SK-N-MC (cell line): Measurements from ENCODE around the gene TEP1.

Experiments
- DNase-seq: peaks from one replicate; pipeline ENCODE4 v3.0.0-alpha.2; 2011; ENCODE audit warnings: low read depth, low spot score
- H3K27ac ChIP-seq: fragments of 200-600 bp; sonication (generic); 2 replicates; pipeline ENCODE4 v1.5.1; 2016; ENCODE audit warnings: mixed run types
- H3K36me3 ChIP-seq: fragments of 200-600 bp; sonication (generic); 2 replicates; pipeline ENCODE4 v1.6.1; 2017; ENCODE audit warnings: antibody characterized with exemption, low read length, mixed read lengths; ENCODE audit not compliant: insufficient read depth
- H3K4me3 ChIP-seq: fragments of 200-600 bp; sonication (generic); 2 replicates; pipeline ENCODE4 v1.5.1; 2016
- H3K9ac ChIP-seq: fragments of 200-600 bp; sonication (generic); 2 replicates; pipeline ENCODE4 v1.8.0; 2017; ENCODE audit warnings: mixed run types, mixed read lengths; ENCODE audit not compliant: insufficient read length
- H3K9me3 ChIP-seq: fragments of 200-600 bp; sonication (generic); 2 replicates; pipeline ENCODE4 v1.6.1; 2017; ENCODE audit warnings: low read depth, mild to moderate bottlenecking, antibody characterized with exemption, low read length, moderate library complexity, mixed read lengths
- EZH2 ChIP-seq: fragments of 200-600 bp; sonication (generic); IDR thresholded peaks from one replicate; pipeline ENCODE4 v1.6.1; 2017; ENCODE audit warnings: antibody characterized with exemption
- FOXP2 ChIP-seq: optimal IDR thresholded peaks from 2 replicates; pipeline ENCODE3; 2011; ENCODE audit warnings: mild to moderate bottlenecking, moderate library complexity; ENCODE audit not compliant: insufficient read depth; ENCODE audit errors: extremely low read length, control extremely low read depth
- POLR2AphosphoS5 ChIP-seq: IDR thresholded peaks from 2 replicates; pipeline ENCODE4 v1.6.1; 2012; ENCODE audit warnings: mild to moderate bottlenecking, low read depth, low read length, borderline replicate concordance

The TEP1 gene

GRCh38 chr14:20412876-20413743 is at the start of gene TEP1:
TEP1 (minus strand) TSS chr14:20413501; CDS start chr14:20408439, 5,062 bp downstream.
- Histone ChIP-seq H3K36me3 (peaks cover under 1% of the 10 kb centered on the region; the same call in 1 of the 2 replicates), H3K4me3 (peak within 1 kb of the TSS; percentile 87), H3K9ac (peak within 1 kb of the TSS; percentile 79), H3K9me3 (no peaks in the 10 kb centered on the region), H3K27ac (peak within 1 kb of the TSS; percentile 19; the same call in 1 of the 2 replicates)
- DNase-seq, result no peak
- no peak for TF ChIP-seq FOXP2
- TF ChIP-seq POLR2AphosphoS5, result peak; percentile 86
- no peak for TF ChIP-seq EZH2

DNA sequence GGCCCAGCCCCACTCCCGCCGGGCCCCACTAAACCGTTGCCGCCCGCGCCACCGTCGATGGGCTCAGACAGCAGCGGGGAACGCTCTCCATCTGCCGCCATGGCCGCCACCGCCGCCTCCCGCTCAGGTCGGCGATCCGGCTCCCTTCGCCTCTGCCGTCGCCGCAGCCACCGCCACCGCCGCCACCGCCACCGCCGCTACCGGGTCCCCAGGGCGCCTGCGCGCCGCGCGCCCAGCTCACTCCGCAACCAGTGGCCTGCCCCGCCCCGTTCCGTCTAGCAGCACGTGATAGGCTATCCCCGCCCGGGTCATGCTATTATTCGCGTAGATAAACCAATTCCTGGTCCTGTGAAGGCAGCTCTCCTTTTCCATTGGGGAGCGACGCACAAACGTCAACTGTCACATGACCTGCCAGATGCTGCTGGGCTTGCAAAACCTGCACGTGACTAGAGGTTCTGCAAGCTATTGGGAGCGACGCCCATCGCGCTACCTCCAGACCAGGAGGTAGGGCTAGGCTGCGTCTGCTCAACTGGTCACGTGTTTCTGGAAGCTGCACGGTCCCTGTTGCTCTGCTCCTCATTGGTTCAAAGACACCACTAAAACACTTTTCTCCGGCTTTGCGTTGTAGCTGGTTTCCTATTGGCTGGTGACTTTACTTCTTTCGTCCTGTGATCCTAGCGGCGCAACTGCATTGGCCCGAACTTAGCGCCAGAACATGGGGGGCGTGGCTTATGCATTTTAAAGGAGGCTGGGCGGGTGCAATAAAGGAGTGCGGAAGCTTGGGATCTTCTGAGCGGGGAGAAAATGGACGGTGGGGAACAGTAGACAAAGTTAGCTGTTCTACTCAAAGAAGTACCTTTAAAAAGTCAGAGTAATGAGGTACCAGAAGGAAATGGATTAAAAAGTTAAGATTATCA is 48.2 kb upstream of the TEP1 start, which contains the start of gene PIP4P1:
Gene PIP4P1 (minus strand): TSS at position 210 of the 917 bp plus-strand sequence. CDS start 109 bp downstream, at position 101.
- DNase-seq, result peak; percentile 99
- Histone ChIP-seq H3K9me3 (no peaks in the 10 kb centered on the region), H3K27ac (peak within 1 kb of the TSS; percentile 88), H3K9ac (peak within 1 kb of the TSS; percentile 94), H3K36me3 (peaks cover 37% of the 10 kb centered on the region), H3K4me3 (peak within 1 kb of the TSS; percentile 86)
- TF ChIP-seq POLR2AphosphoS5 (peak; percentile 78), EZH2 (no peak), FOXP2 (peak; percentile 82)

DNA sequence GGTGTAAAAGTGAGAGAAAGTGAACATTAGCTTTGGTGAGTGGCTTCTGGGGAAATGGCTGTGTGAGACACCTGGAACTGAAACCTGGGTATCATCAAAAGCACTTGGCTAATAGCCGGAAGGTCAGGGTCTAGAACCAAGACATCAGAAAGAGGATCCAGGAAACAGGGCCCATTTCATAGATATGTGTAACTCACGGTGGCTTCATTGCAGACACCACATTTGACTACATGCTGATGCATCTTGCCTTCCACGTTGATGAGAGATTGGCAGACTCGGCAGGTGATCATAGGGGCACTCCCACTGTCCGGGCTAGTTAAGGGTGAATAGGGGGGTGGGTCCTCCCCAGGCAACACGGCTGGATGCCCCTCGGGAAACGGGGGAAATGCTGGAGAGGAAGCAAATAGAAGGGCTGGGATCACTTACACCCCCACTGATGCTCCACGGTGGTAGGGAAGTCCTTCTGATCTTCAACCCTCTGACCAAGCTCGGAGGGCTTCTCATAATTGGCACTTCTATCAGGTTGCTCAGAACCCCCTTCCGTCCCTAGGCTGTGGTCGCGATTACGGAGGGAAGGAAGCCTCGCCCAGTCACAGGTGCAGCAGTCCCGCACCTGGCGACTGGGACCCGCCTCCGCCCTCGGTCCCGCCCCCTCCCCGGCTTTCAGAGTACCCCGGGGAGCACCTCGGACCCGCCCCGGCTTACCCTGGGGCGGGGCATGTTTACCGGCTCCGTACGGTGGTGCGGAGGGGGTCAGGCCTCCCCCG is 47.3 kb upstream of the TEP1 start:
- Histone ChIP-seq H3K9me3 (no peaks in the 10 kb centered on the region), H3K27ac (peak overlapping the region; percentile 74), H3K9ac (peak overlapping the region; percentile 94), H3K36me3 (peaks cover 45% of the 10 kb centered on the region), H3K4me3 (peak overlapping the region; percentile 86)
- DNase-seq, result no peak
- TF ChIP-seq FOXP2, result no peak
- TF ChIP-seq EZH2, result no peak
- no peak for TF ChIP-seq POLR2AphosphoS5

GRCh38 chr14:20458031-20458789 is 44.9 kb upstream of the TEP1 start:
- DNase-seq, result no peak
- H3K9me3 ChIP-seq, result no peaks in the 10 kb centered on the region
- peak overlapping the region; percentile 37 for H3K27ac ChIP-seq
- no peak overlapping the region for H3K9ac ChIP-seq
- no peak; the same call in none of the 2 replicates for TF ChIP-seq POLR2AphosphoS5
- TF ChIP-seq FOXP2, result no peak
- no peak for TF ChIP-seq EZH2
- no peak overlapping the region for H3K4me3 ChIP-seq
- H3K36me3 ChIP-seq, result peaks cover 47% of the 10 kb centered on the region

- Histone ChIP-seq H3K4me3 (peak overlapping the region; percentile 88), H3K27ac (0 out of 2 replicates have a peak overlapping the region, but pooled peaks have one; percentile 99), H3K36me3 (peaks cover 52% of the 10 kb centered on the region), H3K9ac (peak overlapping the region; percentile 99), H3K9me3 (no peaks in the 10 kb centered on the region)
- no peak; the same call in 1 of the 2 replicates for TF ChIP-seq POLR2AphosphoS5
- no peak for TF ChIP-seq FOXP2
- TF ChIP-seq EZH2, result no peak
- no peak for DNase-seq
Observed at GRCh38 chr14:20456971-20457370, 43.7 kb upstream of the TEP1 start.

- Histone ChIP-seq H3K9me3 (no peaks in the 10 kb centered on the region), H3K9ac (peak overlapping the region; percentile 99), H3K4me3 (peak overlapping the region; percentile 88), H3K36me3 (peaks cover 63% of the 10 kb centered on the region), H3K27ac (peak overlapping the region; percentile 99)
- peak; percentile 78 for DNase-seq
- TF ChIP-seq EZH2 (no peak), POLR2AphosphoS5 (no peak; the same call in 1 of the 2 replicates), FOXP2 (no peak)
Observed at GRCh38 chr14:20455355-20456300, 42.3 kb upstream of the TEP1 start.
